Measurements from ENCODE around the gene BANF1. TPM values are rescaled to one million over a fixed set of nuclear protein-coding genes. Genes with fewer than 3 reads are reported as not detected.

Gene BANF1
- 16.5 and 25.9 TPM in 2 replicates for total RNA-seq

DNA sequence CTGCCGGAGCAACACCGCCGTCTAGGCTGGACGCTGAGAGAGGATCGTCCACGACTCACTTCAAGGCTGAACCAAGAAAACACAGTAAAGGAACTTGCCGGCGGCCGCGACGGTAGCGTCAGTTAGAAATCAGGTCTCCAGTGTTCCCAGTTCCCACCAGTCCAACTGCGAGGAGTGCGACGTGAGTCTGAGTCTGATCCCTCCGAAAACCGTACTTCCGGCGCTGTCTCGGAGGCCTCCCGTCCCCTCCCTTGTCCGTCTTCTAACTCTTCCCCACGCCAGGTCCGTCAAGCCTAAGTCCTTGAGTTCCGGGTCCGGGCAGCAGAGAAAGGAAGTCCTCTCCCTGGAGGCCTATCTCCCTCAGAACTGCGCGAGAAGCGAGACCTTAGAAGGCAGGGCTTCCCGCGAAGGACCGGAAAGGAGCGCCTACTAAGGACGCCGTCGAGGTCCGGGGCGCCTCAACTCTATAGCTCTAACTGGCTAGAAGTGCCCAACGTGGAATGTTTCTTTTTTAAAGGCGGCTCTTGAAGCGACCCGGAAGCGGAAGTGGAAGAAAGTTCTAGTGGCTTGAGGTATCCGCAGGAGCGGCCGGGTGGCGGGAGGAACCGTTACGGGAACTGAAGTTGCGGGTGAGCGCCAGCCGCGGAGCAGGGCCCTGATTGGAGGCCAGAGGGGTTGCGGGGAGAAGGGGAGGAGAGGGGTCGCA lies at the start of gene BANF1, which contains the start of gene EIF1AD:
BANF1 (plus strand) TSS at position 562 of the 706 bp plus-strand sequence. CDS start 748 bp downstream, outside the sequence.
EIF1AD (minus strand) TSS at position 216 of the 706 bp plus-strand sequence. CDS start 1,768 bp downstream, outside the sequence.

GRCh38 chr11:65961267-65962140 lies 40.8 kb upstream of the BANF1 start, which contains the start of gene SART1:
Gene SART1, plus strand, starts transcription at chr11:65961734. Its CDS starts 47 bp downstream, at chr11:65961781.

GRCh38 chr11:66011785-66012303 lies 9.5 kb downstream of the BANF1 start, which contains the start of gene CST6:
Gene CST6, plus strand, starts transcription at chr11:66012008. Its CDS starts 37 bp downstream, at chr11:66012045.

DNA sequence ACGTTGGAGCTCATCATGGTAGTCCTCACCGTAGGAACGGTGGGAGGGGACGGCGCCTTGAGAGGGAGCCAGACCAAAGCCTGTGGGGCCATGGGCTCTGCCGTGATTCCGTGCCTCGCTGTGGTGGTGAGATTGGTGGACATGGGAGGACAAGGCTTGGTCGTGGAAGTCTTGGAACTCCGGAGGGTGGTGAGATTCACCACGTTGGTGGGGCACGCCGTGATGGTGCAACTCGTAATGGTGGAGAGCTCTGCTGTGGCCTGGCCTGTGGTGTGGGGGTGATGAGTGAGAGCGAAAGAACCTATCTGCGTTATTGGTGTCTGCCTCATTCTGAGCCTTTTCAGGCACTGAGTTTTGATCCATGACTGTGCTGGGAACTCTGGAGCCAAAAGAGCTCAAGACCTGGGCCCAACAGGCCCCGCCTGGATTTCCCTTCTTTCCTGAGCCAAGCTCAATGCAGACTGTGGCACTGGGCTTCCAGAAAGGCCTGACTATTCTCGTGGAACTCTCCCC lies 23.8 kb downstream of the BANF1 start, which contains the start of gene CATSPER1:
CATSPER1 (minus strand) TSS at position 463 of the 513 bp plus-strand sequence; CDS start at position 363, 100 bp downstream.

GRCh38 chr11:66048547-66049323 lies 46.4 kb downstream of the BANF1 start, which contains the start of gene GAL3ST3:
Gene GAL3ST3, minus strand, starts transcription at chr11:66049161. Its CDS starts 3,746 bp downstream, at chr11:66045415.

GRCh38 chr11:66051766-66052663 lies 49.7 kb downstream of the BANF1 start, which contains the start of gene SF3B2:
Gene SF3B2, plus strand, starts transcription at chr11:66052364. Its CDS starts 21 bp downstream, at chr11:66052385.

Other genes starting within 250 kb of the BANF1 start
- gene AP5B1, start 221.5 kb upstream of the BANF1 start, total RNA-seq: 4.9 and 5.5 TPM in 2 replicates
- gene OVOL1, start 215.4 kb upstream of the BANF1 start, total RNA-seq: not detected in 2 replicates
- gene SNX32, start 168.5 kb upstream of the BANF1 start, total RNA-seq: 0.37 and 0.40 TPM in 2 replicates
- gene CFL1, start 144.3 kb upstream of the BANF1 start, total RNA-seq: 1,495 and 1,569 TPM in 2 replicates
- 38.2 and 48.4 TPM in 2 replicates for gene MUS81, start 142.1 kb upstream of the BANF1 start, total RNA-seq
- 78.6 and 82.4 TPM in 2 replicates for gene EFEMP2, start 129.7 kb upstream of the BANF1 start, total RNA-seq
- gene CTSW, start 122.7 kb upstream of the BANF1 start, total RNA-seq: 0.12 TPM in 1 of 2 replicates, not detected in the other
- 221 and 262 TPM in 2 replicates for gene FIBP, start 114.0 kb upstream of the BANF1 start, total RNA-seq
- gene CCDC85B, start 111.8 kb upstream of the BANF1 start, total RNA-seq: 80.3 and 83.5 TPM in 2 replicates
- 24.0 and 32.9 TPM in 2 replicates for gene FOSL1, start 102.1 kb upstream of the BANF1 start, total RNA-seq
- gene C11orf68, start 83.4 kb upstream of the BANF1 start, total RNA-seq: 25.0 and 26.1 TPM in 2 replicates
- gene DRAP1, start 83.1 kb upstream of the BANF1 start, total RNA-seq: 574 and 841 TPM in 2 replicates
- 0.13 TPM in 1 of 2 replicates, not detected in the other for gene TSGA10IP, start 57.0 kb upstream of the BANF1 start, total RNA-seq
- 52.0 and 80.1 TPM in 2 replicates for gene SART1, start 40.8 kb upstream of the BANF1 start, total RNA-seq
- gene EIF1AD, start 346 bp upstream of the BANF1 start, total RNA-seq: 32.6 and 36.8 TPM in 2 replicates
- gene CST6, start 9.5 kb downstream of the BANF1 start, total RNA-seq: 3.3 and 7.6 TPM in 2 replicates
- 0.13 and 0.19 TPM in 2 replicates for gene CATSPER1, start 24.0 kb downstream of the BANF1 start, total RNA-seq
- gene GAL3ST3, start 46.7 kb downstream of the BANF1 start, total RNA-seq: not detected in 2 replicates
- gene SF3B2, start 49.9 kb downstream of the BANF1 start, total RNA-seq: 127 and 134 TPM in 2 replicates
- 23.9 and 47.6 TPM in 2 replicates for gene PACS1, start 67.8 kb downstream of the BANF1 start, total RNA-seq

Data from aortic smooth muscle cell (primary cell).